Amniotic stem cell (primary cell): ENCODE results near the gene HSD11B1.

Experiments
- DNase-seq: peaks from one replicate; lab custom pipeline; 2025; lab: John Stamatoyannopoulos, UW

HSD11B1 gene

GRCh38 chr1:209727785-209728184 lies 23.1 kb downstream of the HSD11B1 start:
- no peak for DNase-seq

- no peak for DNase-seq
These were observed 23.8 kb downstream of the HSD11B1 start for GRCh38 chr1:209728466-209728865.

GRCh38 chr1:209729436-209729835 lies 24.8 kb downstream of the HSD11B1 start:
- no peak for DNase-seq

GRCh38 chr1:209732725-209733124 lies 28.1 kb downstream of the HSD11B1 start:
- no peak for DNase-seq

GRCh38 chr1:209733409-209734192 lies 29.0 kb downstream of the HSD11B1 start:
- no peak for DNase-seq

- DNase-seq, result no peak
These were observed 32.0 kb downstream of the HSD11B1 start for GRCh38 chr1:209736490-209737117.

- no peak for DNase-seq
These were observed 32.5 kb downstream of the HSD11B1 start for GRCh38 chr1:209737118-209737505.

GRCh38 chr1:209738270-209738669 lies 33.6 kb downstream of the HSD11B1 start:
- no peak for DNase-seq

- no peak for DNase-seq
These were observed 36.5 kb downstream of the HSD11B1 start for GRCh38 chr1:209741193-209741592.

- no peak for DNase-seq
These were observed 37.2 kb downstream of the HSD11B1 start for GRCh38 chr1:209741889-209742288.

GRCh38 chr1:209742409-209743144 lies 37.9 kb downstream of the HSD11B1 start:
- no peak for DNase-seq

- DNase-seq, result no peak
These were observed 38.5 kb downstream of the HSD11B1 start for GRCh38 chr1:209743145-209743482.

- DNase-seq, result no peak
These were observed 42.0 kb downstream of the HSD11B1 start for GRCh38 chr1:209746451-209747165.

GRCh38 chr1:209747580-209748262 lies 43.1 kb downstream of the HSD11B1 start:
- DNase-seq, result peak; percentile 81

- no peak for DNase-seq
These were observed 44.0 kb downstream of the HSD11B1 start for GRCh38 chr1:209748620-209749019.

GRCh38 chr1:209749205-209749604 lies 44.6 kb downstream of the HSD11B1 start:
- no peak for DNase-seq

- DNase-seq, result no peak
These were observed 45.2 kb downstream of the HSD11B1 start for GRCh38 chr1:209749670-209750323.

- no peak for DNase-seq
These were observed 47.1 kb downstream of the HSD11B1 start for GRCh38 chr1:209751627-209752231.

- DNase-seq, result no peak
These were observed 48.2 kb downstream of the HSD11B1 start for GRCh38 chr1:209752890-209753289.

- no peak for DNase-seq
These were observed 50.6 kb downstream of the HSD11B1 start for GRCh38 chr1:209755256-209755655.
